GM12878 (cell line): ENCODE results near the gene CSTB. TPM values are rescaled to one million over a fixed set of nuclear protein-coding genes. Genes with fewer than 3 reads are reported as not detected.

Experiments
- ASH2L ChIP-seq: fragments of 300-600, 200-600 bp; sonication (generic); IDR thresholded peaks from 2 replicates; pipeline ENCODE4 v1.6.1; 2017; ENCODE audit warnings: low read depth, mild to moderate bottlenecking, borderline replicate concordance
- CREM ChIP-seq: IDR thresholded peaks from 2 replicates; pipeline ENCODE4 v1.6.1; 2014; ENCODE audit warnings: antibody characterized with exemption, low read depth
- IKZF1 ChIP-seq: fragments of 450-650 bp; conservative IDR thresholded peaks from 2 replicates; pipeline ENCODE4 v1.6.1; 2017; ENCODE audit warnings: antibody characterized with exemption, mild to moderate bottlenecking
- MAX ChIP-seq: IDR thresholded peaks from 2 replicates; pipeline ENCODE4 v1.6.1; 2012; ENCODE audit warnings: low read depth, low read length, improper control_type of control experiment
- MLLT1 ChIP-seq: fragments of 450-650 bp; IDR thresholded peaks from 2 replicates; pipeline ENCODE4 v1.6.1; 2016; ENCODE audit warnings: mild to moderate bottlenecking
- MXI1 ChIP-seq: fragments of 150-350 bp; IDR thresholded peaks from 2 replicates; pipeline ENCODE4 v1.6.1; 2011; ENCODE audit warnings: low read depth, mild to moderate bottlenecking, inconsistent platforms, low read length, improper control_type of control experiment
- NKRF ChIP-seq: fragments of 450-650 bp; conservative IDR thresholded peaks from 2 replicates; pipeline ENCODE4 v1.6.1; 2017; ENCODE audit warnings: mild to moderate bottlenecking, moderate library complexity
- RELA ChIP-seq: fragments of 450-650 bp; IDR thresholded peaks from 2 replicates; pipeline ENCODE4 v1.8.0; 2014; ENCODE audit warnings: borderline replicate concordance; ENCODE audit not compliant: partially characterized antibody
- SKIL ChIP-seq: fragments of 450-650 bp; IDR thresholded peaks from 2 replicates; pipeline ENCODE4 v1.6.1; 2017; ENCODE audit warnings: mild to moderate bottlenecking, low read depth, inconsistent platforms; ENCODE audit not compliant: poor library complexity, severe bottlenecking
- WRNIP1 ChIP-seq: IDR thresholded peaks from 2 replicates; pipeline ENCODE4 v1.6.1; 2011; ENCODE audit warnings: low read depth, low read length, improper control_type of control experiment, borderline replicate concordance
- ZBTB4 ChIP-seq: fragments of 450-650 bp; formaldehyde crosslinking; IDR thresholded peaks from 2 replicates; pipeline ENCODE4 v1.4.0; 2022; ENCODE audit warnings: mild to moderate bottlenecking, moderate library complexity
- ZBTB40 ChIP-seq: fragments of 450-650 bp; IDR thresholded peaks from 2 replicates; pipeline ENCODE4 v1.6.1; 2016; ENCODE audit warnings: mild to moderate bottlenecking, moderate library complexity, borderline replicate concordance
- ZNF207 ChIP-seq: fragments of 450-650 bp; IDR thresholded peaks from 2 replicates; pipeline ENCODE4 v1.6.1; 2014; ENCODE audit warnings: antibody characterized with exemption, mild to moderate bottlenecking, borderline replicate concordance
- ZSCAN29 ChIP-seq: fragments of 450-650 bp; IDR thresholded peaks from 2 replicates; pipeline ENCODE4 v1.6.1; 2017; ENCODE audit warnings: mild to moderate bottlenecking, moderate library complexity
- polyA plus RNA-seq, 11 experiments: library from polyadenylated mRNA; depleted of rRNA in 4 of 11; unstranded in 6 of 11; stranded (reverse) in 5 of 11; fragments of >200 nt; fragmentation: Nextera tagmentation in 4 of 11; fragmentation: Illumina TruSeq in 1 of 11; extraction: Ambion mirVana in 4 of 11; extraction: Trizol in 1 of 11; gene quantifications; 1 replicate in 1 of 11; 2 replicates in 10 of 11; pipeline versions ENCODE4 v1.2.1 to v1.2.3, GENCODE V29; 2011 to 2016; ENCODE audit warnings: inconsistent platforms in 2 of 11, missing spikeins in 2 of 11, low read depth in 1 of 11
- total RNA-seq, 4 experiments: library from RNA; depleted of rRNA in 3 of 4; stranded (reverse); fragments of >200 nt in 3 of 4; fragmentation: Illumina TruSeq in 1 of 4; extraction: Trizol in 1 of 4; gene quantifications; 2 replicates each; pipeline versions ENCODE4 v1.2.1 to v1.2.3, GENCODE V29; 2013 to 2021

The CSTB gene
- total and polyA plus RNA-seq, 10 of the 15 experiments (the other 5 are each of a cell fraction or from before 2014, with no cell fraction given): 12.5 to 82.7 (median 41.9) TPM

GRCh38 chr21:43728467-43729390 lies 47.4 kb downstream of the CSTB start (continued):
- TF ChIP-seq ZBTB4 (CRISPR knock-in tag) (no peak), NKRF (peak; percentile 91), ZBTB40 (peak; percentile 92), SKIL (peak; percentile 83), ASH2L (no peak), RELA (peak; percentile 80), WRNIP1 (no peak), CREM (peak; percentile 84), MXI1 (peak; percentile 97), ZSCAN29 (no peak), MAX (peak; percentile 96), MLLT1 (peak; percentile 50), ZNF207 (0 out of 2 replicates have a peak, but pooled peaks have one; percentile 52), IKZF1 (peak; percentile 96)
